HPDE6-E6E7 (cell line): ENCODE results near the gene CGAS.
"Not testable (repeated sequence)": the region's sequence is repeated elsewhere in the genome, so short reads cannot be mapped to it uniquely, and the experiment has no call there.

Experiments
- DNase-seq: peaks from one replicate; pipeline ENCODE4 v3.0.0; 2011; ENCODE audit warnings: missing footprints; ENCODE audit errors: extremely low spot score

CGAS gene

DNA sequence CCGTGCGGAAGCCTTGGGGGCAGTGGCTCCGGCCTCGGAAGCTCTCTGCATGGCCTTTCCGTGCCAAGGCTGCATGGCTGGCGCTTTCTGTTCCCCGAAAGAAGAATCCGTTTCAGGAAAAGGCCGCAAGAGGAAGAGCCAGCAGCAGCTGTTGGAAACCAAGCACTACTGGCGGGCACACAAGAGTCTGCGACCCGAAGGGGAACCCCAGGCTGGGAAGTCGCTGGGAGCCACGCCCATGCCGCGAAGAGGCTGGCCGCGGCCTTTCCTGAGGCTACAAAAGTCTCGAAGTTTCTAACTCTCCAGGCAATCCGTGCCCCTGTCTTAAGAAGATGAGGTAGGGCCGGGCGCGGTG is at the start of gene CGAS:
Gene CGAS (minus strand): TSS at position 191 of the 355 bp plus-strand sequence. CDS start 116 bp downstream, at position 75.
- peak; percentile 64 for DNase-seq

DNA sequence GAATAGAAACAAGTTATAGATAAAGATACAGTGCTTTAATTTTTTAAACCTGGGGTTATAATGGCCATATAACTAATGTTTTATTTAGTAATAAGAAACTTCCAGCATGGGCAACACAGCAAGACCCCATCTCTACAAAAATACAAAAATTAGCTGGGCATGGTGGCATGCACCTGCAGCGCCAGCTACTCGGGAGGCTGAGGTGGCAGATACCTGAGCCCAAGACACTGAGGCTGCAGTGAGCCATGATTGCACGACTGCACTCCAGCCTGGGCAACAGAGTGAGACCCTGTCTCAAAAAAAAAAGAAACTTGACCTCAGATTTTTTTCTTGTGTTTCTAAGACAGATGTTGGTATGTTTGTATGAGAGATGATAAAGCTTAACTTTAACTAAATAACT is 45.8 kb upstream of the CGAS start:
- DNase-seq, result no peak

DNA sequence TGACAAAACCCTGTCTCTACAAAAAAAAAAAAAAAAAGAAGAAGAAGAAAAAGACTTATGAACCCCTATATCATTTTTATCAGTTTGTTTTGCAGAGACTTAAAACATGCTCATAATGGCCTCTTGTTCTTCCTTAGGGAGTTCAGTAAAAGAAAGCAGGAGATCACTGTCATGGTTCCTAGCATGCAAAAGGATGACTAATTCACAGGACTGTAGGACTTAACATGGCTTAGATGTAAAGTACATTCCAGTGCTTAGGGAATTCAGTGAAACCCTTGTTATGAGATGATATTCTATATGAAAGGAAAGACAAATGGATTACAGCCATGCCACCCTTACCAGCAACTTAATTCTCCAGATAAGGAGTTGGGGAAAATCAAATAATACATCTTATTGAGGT is 39.3 kb upstream of the CGAS start:
- DNase-seq, result no peak

DNA sequence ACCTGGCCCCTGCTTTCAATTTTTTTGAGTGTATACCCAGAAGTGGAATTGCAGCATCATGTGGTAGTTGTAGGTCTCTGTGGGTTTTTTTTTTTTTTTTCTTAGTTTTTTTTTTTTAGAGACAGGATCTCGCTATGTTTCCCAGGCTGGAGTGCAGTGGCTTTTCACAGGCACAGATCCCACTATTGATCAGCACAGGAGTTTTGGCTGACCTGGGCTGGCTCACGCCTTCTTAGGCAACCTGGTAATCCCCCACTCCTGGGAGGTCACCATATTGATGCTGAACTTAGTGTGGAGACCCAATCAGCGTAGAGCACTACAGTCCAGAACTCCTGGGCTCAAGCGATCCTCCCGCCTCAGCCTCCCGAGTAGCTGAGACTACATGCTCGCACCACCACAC is 35.4 kb upstream of the CGAS start:
- DNase-seq, result no peak

DNA sequence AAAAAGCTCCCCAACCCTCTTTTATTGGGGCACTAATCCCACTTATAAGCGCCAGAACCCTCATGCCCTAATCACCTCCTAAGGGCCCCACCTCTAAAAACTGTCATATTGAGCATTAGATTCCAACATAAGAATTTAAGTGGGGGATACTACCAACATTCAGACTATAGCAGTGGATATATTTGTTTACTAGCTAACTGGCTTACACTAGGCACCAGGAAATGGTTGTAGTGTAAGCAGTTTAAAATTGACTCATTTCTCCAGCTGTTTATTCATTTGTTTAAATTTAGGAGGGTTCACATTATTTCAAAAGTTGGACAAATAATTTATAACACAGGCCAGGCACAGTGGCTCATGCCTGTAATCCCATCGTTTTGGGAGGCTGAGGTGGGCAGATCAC is 32.3 kb upstream of the CGAS start:
- no peak for DNase-seq

DNA sequence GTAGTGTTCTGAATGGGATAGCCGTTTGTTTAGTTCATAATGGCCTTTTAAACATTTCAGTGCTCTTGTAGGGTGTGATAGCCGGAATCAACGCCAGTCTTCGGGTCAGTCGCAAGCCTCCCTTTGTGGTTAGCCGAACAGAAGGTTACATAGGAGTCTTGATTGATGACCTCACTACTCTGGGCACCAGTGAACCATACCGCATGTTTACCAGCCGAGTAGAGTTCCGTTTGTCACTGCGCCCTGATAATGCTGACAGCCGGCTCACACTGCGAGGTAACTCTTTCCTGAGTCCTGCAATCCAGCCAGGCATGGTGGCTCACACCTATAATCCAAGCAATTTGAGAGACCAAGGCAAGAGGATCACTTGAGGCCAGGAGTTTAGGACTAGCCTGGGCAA is 29.9 kb upstream of the CGAS start:
- no peak for DNase-seq

DNA sequence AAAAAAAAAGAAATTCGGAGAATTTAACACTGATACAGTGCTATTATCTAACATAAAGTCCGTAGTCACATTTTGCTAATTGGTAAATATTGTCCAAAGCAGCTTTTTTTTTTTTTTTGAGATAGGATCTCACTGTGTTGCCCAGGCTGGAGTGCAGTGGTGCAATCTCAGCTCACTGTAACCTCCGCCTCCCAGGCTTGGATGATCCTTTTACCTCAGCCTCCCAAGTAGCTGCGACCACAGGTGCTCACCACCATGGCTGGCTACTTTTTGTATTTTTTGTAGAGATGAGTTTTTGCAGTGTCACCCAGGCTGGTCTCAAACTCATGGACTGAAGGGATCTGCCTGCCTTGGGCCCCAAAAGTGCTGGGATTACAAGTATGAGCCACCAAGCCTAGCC is 25.3 kb upstream of the CGAS start:
- no peak for DNase-seq

DNA sequence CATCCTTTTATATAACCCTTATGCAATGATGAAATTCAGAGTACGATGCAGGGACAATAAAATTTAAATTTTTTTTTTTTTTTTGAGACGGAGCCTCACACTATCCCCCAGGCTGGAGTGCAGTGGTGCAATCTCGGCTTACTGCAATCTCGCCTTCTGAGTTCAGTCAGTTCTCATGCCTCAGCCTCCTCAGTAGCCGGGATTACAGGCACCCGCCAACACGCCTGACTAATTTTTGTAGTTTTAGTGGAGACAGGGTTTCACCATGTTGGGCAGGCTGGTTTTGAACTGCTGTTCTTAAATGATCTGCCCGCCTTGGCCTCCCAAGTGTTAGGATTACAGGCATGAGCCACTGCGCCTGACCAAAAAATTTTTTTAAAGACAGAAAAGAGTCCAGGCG is 24.6 kb upstream of the CGAS start:
- DNase-seq, result no peak

DNA sequence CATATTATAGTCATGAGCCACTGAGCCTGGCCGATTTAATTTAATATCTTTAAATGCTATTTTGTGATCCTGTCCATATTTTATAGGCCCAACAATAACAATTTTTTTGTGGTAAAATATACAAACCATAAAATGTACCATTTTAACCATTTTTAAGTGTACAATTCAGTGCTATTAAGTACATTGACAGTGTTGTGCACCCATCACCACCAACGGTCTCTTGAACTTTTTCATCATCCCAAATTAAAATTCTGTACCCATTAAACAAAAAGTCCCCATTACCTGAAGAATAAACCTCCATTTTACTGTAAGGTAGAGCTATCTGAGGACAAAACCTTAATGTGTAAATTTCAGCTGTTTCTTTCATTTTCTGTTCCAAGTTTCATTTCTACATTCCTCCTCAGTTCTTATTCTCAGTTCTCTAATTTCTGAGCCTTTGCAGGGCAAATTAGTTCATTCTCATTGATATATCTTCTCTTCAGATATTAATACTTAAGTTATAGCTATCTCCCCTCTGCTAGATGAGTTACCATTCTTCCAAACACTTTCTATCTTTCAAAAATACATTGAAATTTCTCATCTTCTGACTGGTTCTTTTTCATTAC is 19.7 kb upstream of the CGAS start:
- no peak for DNase-seq

DNA sequence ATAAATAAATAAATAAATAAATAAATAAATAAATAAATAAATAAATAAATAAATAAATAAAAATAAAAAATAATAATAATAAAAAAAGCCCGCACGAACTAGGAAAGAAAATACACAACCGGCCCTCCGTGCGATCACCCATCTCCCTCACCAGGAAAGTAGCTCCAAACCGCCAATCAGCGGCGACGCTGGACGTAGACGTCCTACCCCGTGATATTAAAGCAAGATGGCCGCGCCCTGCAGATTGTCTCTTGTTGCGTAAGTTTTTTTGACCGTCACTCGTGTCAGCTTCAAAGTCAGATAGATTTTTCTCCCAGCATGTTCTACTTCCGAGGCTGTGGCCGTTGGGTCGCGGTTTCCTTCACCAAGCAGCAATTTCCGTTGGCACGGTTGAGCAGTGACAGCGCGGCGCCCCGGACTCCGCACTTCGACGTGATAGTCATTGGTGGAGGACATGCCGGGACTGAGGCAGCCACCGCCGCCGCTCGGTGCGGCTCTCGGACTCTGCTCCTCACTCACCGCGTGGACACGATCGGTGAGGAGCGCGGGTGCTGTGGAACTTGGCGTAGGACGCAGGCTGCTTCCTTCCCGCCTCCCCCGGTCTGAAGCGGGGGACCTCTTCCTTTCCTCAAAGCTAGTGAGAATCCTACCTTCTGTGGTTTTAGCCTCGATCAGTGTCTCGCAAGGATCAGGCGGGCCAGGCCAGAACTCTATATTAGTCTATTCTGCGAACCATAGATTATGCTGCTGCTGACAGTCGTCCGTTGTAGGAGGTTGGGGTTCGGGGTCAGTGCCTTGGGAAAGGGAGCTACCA is 9.6 kb upstream of the CGAS start, which contains the start of gene MTO1:
Gene MTO1 (plus strand): TSS at position 201 of the 814 bp plus-strand sequence. CDS start 118 bp downstream, at position 319.
- DNase-seq, result peak; percentile 81

DNA sequence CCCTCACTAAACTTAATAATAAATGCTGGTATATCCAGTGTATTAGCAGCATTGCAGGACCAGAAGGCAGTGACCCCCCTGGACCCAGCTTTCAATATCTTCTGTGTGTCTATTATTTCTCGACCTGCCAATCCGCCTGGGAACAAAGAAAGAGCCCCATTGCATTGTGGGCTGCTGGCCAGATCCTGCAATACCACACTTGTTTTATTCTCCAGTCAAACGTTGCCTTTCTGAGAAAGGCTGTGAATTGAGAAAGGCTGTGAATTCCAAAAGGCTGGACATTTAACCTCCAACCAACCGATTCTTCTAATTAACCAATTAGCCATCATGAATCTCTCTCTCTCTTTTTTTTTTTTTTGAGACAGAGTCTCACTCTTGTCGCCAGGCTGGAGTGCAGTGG is 8.0 kb upstream of the CGAS start:
- DNase-seq, result no peak

DNA sequence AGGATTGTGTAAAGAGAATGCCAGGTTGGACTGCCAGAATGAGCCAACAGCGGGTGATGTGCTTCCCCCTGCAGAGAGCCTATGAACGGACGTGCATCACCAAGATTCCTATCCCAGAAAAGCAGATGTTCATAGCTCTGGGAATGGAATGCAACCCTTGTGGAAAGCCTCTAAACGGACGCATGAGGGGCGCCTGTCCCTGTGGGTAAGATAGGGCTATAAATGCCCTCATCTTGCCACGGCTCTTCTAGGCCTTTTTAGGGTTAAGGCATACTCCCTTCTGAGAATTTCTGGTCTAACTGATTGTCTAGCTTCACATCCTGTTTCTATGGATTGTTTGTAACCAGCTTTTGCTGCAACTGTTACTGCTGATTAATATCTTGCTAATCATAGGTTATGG is 7.4 kb upstream of the CGAS start:
- not testable (repeated sequence) for DNase-seq

DNA sequence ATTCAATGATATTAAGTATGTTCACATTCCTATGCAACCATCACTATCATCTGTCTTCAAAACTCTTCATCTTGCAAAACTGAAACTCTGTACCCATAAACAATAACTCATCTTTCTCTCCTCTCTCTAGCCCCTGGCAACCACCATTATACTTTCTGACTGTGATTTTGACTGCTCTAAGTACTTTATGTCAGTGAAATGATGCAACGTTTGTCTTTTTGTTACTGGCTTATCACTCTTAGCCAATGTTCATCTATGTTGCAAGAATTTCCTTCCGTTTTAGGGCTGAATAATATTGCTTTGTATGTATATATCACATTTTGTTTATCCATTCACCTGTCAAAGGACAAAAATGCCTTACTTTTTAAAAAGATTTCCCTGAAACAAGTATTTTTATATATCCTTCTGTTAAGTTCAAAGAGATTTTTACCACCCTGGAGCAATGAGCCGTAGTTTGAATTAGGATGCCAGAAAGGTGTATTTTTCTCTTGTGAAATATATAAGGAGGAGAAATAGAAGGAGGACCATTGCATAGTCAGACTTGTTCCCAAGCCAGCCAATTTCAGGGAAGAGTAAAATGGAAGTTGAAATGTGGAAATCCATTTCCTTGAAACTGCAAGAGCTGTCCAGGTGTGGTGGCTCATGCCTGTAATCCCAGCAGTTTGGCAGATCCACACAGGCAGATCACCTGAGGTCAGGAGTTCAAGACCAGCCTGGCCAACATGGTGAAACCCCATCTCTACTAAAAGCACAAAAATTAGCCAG is 4.0 kb upstream of the CGAS start:
- DNase-seq, result peak; percentile 9

DNA sequence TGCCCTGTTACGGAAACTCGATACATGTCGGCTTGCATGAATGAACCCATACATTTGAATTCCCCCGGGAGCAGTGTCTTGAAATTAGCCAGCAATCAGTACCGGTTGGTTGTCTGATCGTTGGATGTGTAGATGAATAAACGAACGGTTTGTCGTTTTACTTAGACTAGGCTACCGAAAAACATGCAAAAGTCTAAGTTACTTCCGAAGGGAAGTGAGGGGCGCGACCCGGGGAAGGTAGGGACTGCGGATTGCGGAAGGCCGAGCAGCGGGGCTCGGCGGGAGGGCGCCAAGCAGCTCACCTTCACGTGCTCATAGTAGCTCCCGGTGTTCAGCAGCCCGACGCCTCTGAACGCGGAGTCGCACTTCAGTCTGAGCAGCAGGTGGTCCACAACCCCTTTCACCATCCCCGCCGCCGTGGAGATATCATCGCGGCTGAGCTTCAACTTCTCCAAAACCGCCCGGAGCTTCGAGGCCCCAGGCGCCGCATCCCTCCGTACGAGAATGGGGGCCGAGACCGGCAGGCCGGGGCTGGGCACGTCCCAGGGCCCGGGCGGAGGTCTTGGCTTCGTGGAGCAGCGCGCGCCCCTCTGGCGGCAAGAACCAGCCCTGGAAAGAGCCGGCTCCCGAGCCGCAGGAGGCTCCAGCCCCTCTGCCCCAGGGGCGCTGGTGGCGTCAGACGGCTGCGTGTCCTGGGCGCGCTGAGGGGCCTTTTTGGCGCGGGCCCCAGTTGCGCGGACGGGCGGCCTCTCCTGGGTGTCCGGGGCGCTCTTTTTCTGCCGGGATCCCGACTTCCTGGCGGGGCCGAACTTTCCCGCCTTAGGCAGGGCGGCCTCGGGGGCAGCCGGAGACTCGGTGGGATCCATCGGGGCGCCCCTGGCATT is 632 bp downstream of the CGAS start:
- peak; percentile 21 for DNase-seq

DNA sequence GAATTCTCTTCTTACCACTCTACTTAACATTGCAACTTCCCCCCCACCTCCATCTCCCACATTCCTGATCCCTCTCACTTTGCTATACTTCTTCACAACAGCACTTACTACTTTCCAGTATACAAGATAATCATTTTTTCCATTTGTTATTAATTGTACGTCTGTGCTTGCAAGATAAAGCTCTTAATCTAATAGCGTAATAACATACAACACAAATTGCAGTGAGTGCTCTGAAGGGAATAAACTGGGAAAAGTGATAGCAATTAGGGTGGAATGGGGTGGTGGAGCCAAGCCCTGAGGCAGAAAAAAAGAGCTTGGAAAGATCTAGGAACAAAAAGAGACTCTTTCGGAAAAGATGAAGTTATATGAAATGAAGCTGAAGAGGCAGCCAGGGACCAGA is 8.5 kb downstream of the CGAS start:
- no peak for DNase-seq

DNA sequence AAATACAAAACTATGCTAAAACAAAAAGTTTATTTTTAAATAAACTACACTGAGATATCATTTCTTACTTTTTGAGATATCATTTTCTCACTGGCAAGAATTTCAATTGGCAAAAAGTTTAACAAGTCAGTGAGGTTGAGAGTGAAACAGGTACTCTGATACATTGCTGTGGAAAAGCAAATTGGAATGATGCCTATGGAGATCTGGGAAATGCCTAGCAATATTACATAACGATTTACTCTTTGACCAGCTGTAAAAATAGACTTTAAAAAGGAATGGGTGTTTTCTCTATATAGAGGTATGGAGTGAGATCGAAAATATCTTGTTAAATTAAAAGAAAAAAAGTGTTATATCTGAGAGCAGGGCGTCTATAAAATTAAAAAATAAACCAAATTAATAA is 16.9 kb downstream of the CGAS start:
- DNase-seq, result no peak

DNA sequence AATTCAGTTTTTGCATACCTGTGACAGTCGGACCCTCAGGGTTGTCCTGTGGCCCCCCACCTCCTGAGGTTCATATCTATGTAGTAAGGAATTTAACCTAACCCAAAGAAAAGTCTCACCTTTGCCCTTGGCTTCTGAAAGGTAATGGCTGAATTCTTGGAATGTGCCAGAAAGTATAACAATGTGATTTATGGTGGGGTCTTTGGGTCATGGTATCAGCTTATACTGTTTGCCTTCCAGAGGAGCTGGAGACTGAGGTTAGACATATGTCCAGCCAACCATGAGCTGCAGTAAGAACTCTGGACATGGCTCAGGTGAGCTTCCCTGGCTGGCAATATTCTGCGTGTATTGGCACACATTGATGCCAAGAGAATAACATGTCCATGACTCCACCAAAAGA is 30.6 kb downstream of the CGAS start:
- no peak for DNase-seq

DNA sequence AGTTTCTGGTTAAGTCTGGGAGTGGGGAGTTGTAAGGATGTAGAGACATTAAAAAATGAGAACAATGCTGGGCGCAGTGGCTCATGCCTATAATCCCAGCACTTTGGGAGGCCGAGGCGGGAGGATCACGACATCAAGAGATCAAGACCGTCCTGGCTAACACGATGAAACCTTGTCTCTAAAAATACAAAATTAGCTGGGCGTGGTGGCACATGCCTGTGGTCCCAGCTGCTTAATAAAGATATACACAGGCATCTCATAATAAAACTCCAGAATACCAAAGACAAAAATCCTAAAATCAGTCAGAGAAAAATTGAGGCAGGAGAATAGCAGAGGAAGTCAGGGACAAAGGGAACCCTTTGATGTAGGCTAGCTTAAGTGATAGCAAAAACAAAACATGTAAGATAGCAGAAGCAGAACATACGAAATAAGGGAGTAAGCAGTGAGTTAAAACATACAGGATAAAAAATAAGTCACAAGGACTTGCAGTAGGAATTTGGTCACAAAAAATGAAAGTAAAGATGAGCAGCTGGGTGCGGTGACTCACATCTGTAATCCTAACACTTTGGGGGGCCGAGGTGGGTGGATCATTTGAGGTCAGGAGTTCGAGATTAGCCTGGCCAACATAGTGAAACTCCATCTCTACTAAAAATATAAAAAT is 33.9 kb downstream of the CGAS start:
- no peak for DNase-seq

DNA sequence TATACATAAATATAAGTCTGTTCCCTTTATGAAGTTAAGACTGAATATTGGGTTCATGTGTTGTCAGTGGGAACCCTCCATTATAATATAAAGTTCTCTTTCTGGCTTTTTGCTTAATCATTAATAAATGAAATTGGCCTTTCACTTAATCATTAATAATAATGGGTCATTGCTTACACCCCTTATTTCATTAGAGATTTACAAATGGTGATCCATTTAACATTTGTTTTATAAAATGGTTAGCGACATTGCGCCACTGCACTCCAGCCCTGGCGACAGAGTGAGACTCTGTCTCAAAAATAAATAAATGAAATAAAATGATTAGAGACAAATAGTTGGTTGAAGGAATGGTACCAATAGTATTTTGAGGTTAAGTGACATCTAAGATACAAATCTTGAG is 39.0 kb downstream of the CGAS start:
- DNase-seq, result no peak

DNA sequence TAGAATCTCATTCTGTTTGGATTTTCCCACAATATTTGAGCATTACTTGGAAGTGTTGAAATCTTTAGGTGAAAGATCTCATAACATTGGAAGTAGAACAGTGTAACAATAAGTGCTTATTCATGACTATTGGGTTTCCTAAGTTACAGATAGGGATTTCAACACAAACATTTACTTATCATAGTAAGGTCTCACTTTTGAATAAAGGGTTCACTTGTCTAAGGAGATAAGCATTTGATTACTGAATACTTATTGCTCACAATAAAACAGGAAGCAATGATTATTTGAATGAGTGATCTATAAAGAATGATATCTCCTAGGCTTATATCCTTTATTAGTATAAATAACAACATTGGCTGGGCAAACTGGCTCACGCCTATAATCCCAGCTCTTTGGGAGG is 42.7 kb downstream of the CGAS start:
- DNase-seq, result no peak

DNA sequence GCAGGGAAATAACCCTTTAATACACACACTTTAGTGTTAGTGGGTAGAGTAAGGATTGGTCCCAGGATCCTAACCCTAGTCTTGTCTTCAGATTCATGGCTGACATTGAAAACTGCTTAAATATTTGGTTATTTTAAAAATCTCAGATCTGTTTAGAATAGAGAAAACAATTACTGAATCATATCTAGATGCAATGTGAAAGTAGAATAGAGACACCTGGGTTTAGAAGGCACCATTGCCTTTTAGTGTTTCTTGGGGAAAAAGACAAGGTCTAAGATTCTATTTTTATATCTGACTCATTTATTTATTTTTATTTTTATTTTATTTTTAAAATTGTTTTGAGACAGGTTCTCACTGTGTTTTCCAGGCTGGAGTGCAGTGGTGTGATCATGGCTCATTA is 51.4 kb downstream of the CGAS start:
- DNase-seq, result no peak
